ENCODE results near the gene LYRM4. TPM values are rescaled to one million over a fixed set of nuclear protein-coding genes. Genes with fewer than 3 reads are reported as not detected.

LYRM4 gene
- total RNA-seq, 1 experiment from 2014 or later, result 44.3 TPM

DNA sequence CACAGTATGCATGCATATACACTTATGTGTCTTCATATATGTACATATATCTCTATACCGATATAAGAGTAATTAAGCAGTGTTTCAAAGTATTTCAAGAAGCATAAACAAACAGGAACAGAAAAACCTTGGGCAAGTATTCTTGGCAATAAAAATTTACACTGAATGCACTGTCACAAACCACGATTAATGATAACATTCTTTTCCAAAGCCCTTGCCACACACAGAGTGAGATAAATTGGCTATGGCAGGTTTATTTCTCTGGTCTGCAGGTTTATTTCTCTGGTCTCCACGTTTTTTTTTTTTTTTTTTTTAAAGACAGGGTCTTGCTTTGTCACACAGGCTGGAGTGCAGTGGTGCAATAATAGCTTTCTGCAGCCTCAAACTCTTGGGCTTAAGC is 102.6 kb downstream of the LYRM4 start:
- no CpG with 5 or more reads among the region's 3 CpGs for WGBS (ENCODE audit: extremely low coverage, insufficient read length, low lambda C conversion rate)
- H3K4me1 Mint-ChIP-seq, result peaks cover 7 to 12% of the 10 kb centered on the region in 2 experiments
- H3K9me3 Mint-ChIP-seq, result no peaks in the 10 kb centered on the region
- Histone ChIP-seq H4K91ac (ENCODE audit: insufficient read length, low read depth, low read length) (no peak overlapping the region), H2AFZ (ENCODE audit: low read length) (no peak overlapping the region), H4K8ac (replicated peaks; ENCODE audit: insufficient read length, low read depth, low read length) (no peak overlapping the region), H4K20me1 (ENCODE audit: control insufficient read depth, insufficient read depth, insufficient read length) (no peaks in the 10 kb centered on the region), H3K4me1 (ENCODE audit: insufficient read depth, low read length) (no peaks in the 10 kb centered on the region), H3K14ac (ENCODE audit: insufficient read depth, low read length) (no peak overlapping the region), H3K23me2 (ENCODE audit: insufficient read length, low read depth, low read length, poor library complexity, severe bottlenecking) (no peaks in the 10 kb centered on the region), H2AK5ac (ENCODE audit: insufficient read length, low read length) (no peak overlapping the region), H3K23ac (ENCODE audit: insufficient read length, low read depth, low read length) (no peak overlapping the region), H3T11ph (ENCODE audit: low read length) (no peak overlapping the region), H3K79me1 (ENCODE audit: insufficient read depth, low read depth, low read length, poor library complexity, severe bottlenecking) (no peaks in the 10 kb centered on the region), H3K9me3 (ENCODE audit: control insufficient read depth, low read depth, low read length) (no peaks in the 10 kb centered on the region), H4K5ac (ENCODE audit: insufficient read length, low read depth, low read length) (no peak overlapping the region), H3K79me2 (ENCODE audit: insufficient read depth, low read length) (no peaks in the 10 kb centered on the region), H3K4ac (ENCODE audit: low read depth, low read length) (no peak overlapping the region), H3K27ac (ENCODE audit: insufficient read length, low read depth, low read length) (no peak overlapping the region), H3K4me2 (ENCODE audit: insufficient read depth, insufficient read length, low read length) (no peak overlapping the region), H2BK12ac (ENCODE audit: insufficient read length, low read depth, low read length) (no peak overlapping the region), H3K56ac (ENCODE audit: insufficient read length, low read depth, low read length) (no peak overlapping the region), H3K18ac (ENCODE audit: insufficient read length, low read depth, low read length) (no peak overlapping the region), H3K9ac (ENCODE audit: extremely low read depth, insufficient read length, low read length) (no peak overlapping the region), H2BK15ac (ENCODE audit: low read depth, low read length) (no peak overlapping the region), H2BK20ac (ENCODE audit: low read depth, low read length, poor library complexity, severe bottlenecking) (no peak overlapping the region), H2BK5ac (ENCODE audit: insufficient read length, low read length) (no peak overlapping the region), H2BK120ac (ENCODE audit: low read depth, low read length, poor library complexity, severe bottlenecking) (no peak overlapping the region), H3K27me3 (ENCODE audit: insufficient read depth, low read length) (no peaks in the 10 kb centered on the region)
- H3K27me3 Mint-ChIP-seq (ENCODE audit: low read depth), result no peaks in the 10 kb centered on the region
- no peak overlapping the region for H3K4me3 Mint-ChIP-seq
- no peaks in the 10 kb centered on the region; a peak in 1 of 7 replicates for H3K36me3 Mint-ChIP-seq (ENCODE audit: insufficient read depth in 1 of 3, low read depth in 3 of 3)
- TF ChIP-seq, protein P1, sequence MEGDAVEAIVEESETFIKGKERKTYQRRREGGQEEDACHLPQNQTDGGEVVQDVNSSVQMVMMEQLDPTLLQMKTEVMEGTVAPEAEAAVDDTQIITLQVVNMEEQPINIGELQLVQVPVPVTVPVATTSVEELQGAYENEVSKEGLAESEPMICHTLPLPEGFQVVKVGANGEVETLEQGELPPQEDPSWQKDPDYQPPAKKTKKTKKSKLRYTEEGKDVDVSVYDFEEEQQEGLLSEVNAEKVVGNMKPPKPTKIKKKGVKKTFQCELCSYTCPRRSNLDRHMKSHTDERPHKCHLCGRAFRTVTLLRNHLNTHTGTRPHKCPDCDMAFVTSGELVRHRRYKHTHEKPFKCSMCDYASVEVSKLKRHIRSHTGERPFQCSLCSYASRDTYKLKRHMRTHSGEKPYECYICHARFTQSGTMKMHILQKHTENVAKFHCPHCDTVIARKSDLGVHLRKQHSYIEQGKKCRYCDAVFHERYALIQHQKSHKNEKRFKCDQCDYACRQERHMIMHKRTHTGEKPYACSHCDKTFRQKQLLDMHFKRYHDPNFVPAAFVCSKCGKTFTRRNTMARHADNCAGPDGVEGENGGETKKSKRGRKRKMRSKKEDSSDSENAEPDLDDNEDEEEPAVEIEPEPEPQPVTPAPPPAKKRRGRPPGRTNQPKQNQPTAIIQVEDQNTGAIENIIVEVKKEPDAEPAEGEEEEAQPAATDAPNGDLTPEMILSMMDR (conservative IDR thresholded peaks at IDR 0.05), result no peak
- DNase-seq, result no peak
- H3K27ac Mint-ChIP-seq, result no peak overlapping the region

Measured in H9 (cell line).